ENCODE results near the gene TANC1. TPM values are rescaled to one million over a fixed set of nuclear protein-coding genes. Genes with fewer than 3 reads are reported as not detected.

TANC1 gene
- total RNA-seq, 5 donors from 2014 or later (not counting 1 experiment from before 2014, with no cell fraction given) = 0.26 to 0.61 (median 0.50) TPM

GRCh38 chr2:158969715-158970240, 1.3 kb downstream of the TANC1 start:
- CTCF ChIA-PET = interaction anchor here in 1 of 2 donors (0.6 kb wide), 1 partner anchor 862 kb away, joined by 9 read pairs; no protein-coding TSS in a partner anchor
- ATAC-seq (replicated peaks in 1 of 4) = no peak
- H3K9me3 Mint-ChIP-seq = no peaks in the 10 kb centered on the region

GRCh38 chr2:158970241-158970751, 1.9 kb downstream of the TANC1 start:
- Histone ChIP-seq H3K27me3 (replicated peaks in 1 of 2; ENCODE audit: control insufficient read depth in 2 of 2, extremely low read depth in 1 of 2, insufficient read depth in 2 of 2, low read length in 1 of 2) (peaks cover 0 to 32% of the 10 kb centered on the region in 2 experiments), H3K36me3 (ENCODE audit: control insufficient read depth in 2 of 2, extremely low read depth in 1 of 2, insufficient read depth in 1 of 2, low read length in 1 of 2) (no peaks in the 10 kb centered on the region), H3K27ac (ENCODE audit: low read length) (no peak overlapping the region), H3K4me1 (ENCODE audit: control insufficient read depth in 1 of 2, extremely low read depth in 1 of 2, insufficient read depth in 2 of 2, low read length in 2 of 2) (peaks cover 7 to 23% of the 10 kb centered on the region in 2 experiments), H3K4me3 (ENCODE audit: control insufficient read depth in 1 of 2, extremely low read depth in 1 of 2, low read length in 1 of 2) (peak overlapping the region; percentile 48 to 91), H3K9me3 (no peaks in the 10 kb centered on the region)
- H3K27me3 Mint-ChIP-seq = peaks cover 27 to 60% of the 10 kb centered on the region in 2 donors
- ChIA-PET POLR2A (no interaction called here), CTCF (no interaction called here)
- peak overlapping the region; percentile 56 to 87 (median 73) for H3K4me3 Mint-ChIP-seq
- no peak overlapping the region for H3K27ac Mint-ChIP-seq
- DNase-seq (no peak), ATAC-seq (replicated peaks in 1 of 4) (no peak)
- peaks cover 15 to 21% (median 17%) of the 10 kb centered on the region in 3 donors for H3K4me1 Mint-ChIP-seq
- 83% methylated on average over 1 of the region's 3 CpGs for WGBS (ENCODE audit: insufficient coverage)
- H3K36me3 Mint-ChIP-seq = no peaks in the 10 kb centered on the region
- H3K9me3 Mint-ChIP-seq = no peaks in the 10 kb centered on the region

More at GRCh38 chr2:158969715-158970240, 1.3 kb downstream of the TANC1 start:
- POLR2A ChIA-PET = no interaction called here
- no peaks in the 10 kb centered on the region for H3K36me3 ChIP-seq (ENCODE audit: control insufficient read depth in 2 of 2, extremely low read depth in 1 of 2, insufficient read depth in 1 of 2, low read length in 1 of 2)
- Mint-ChIP-seq H3K27me3 (peaks cover 27 to 60% of the 10 kb centered on the region in 2 donors), H3K4me3 (peak overlapping the region; percentile 56 to 87 (median 73)), H3K36me3 (no peaks in the 10 kb centered on the region), H3K4me1 (peaks cover 15 to 21% (median 17%) of the 10 kb centered on the region in 3 donors), H3K27ac (no peak overlapping the region)
- H3K27ac ChIP-seq (ENCODE audit: low read length) = no peak overlapping the region
- H3K9me3 ChIP-seq = no peaks in the 10 kb centered on the region
- DNase-seq = no peak
- H3K4me1 ChIP-seq (ENCODE audit: control insufficient read depth in 1 of 2, extremely low read depth in 1 of 2, insufficient read depth in 2 of 2, low read length in 2 of 2) = peaks cover 7 to 23% of the 10 kb centered on the region in 2 experiments
- H3K4me3 ChIP-seq (ENCODE audit: control insufficient read depth in 1 of 2, extremely low read depth in 1 of 2, low read length in 1 of 2) = peak overlapping the region; percentile 48 to 91
- H3K27me3 ChIP-seq (replicated peaks in 1 of 2; ENCODE audit: control insufficient read depth in 2 of 2, extremely low read depth in 1 of 2, insufficient read depth in 2 of 2, low read length in 1 of 2) = peaks cover 0 to 32% of the 10 kb centered on the region in 2 experiments
- 3% methylated on average over 11 of the region's 25 CpGs for WGBS (ENCODE audit: insufficient coverage)

- CTCF ChIA-PET = interaction anchor here in 1 of 2 donors (0.6 kb wide), 1 partner anchor 10 kb away, joined by 4 read pairs; no protein-coding TSS in a partner anchor
- no peak overlapping the region for H3K27ac Mint-ChIP-seq
- peaks cover 15 to 16% (median 15%) of the 10 kb centered on the region in 3 donors for H3K4me1 Mint-ChIP-seq
- POLR2A ChIA-PET = no interaction called here
- Histone ChIP-seq H3K27ac (ENCODE audit: low read length) (no peak overlapping the region), H3K4me1 (ENCODE audit: control insufficient read depth in 1 of 2, extremely low read depth in 1 of 2, insufficient read depth in 2 of 2, low read length in 2 of 2) (peaks cover 7 to 17% of the 10 kb centered on the region in 2 experiments), H3K36me3 (ENCODE audit: control insufficient read depth in 2 of 2, extremely low read depth in 1 of 2, insufficient read depth in 1 of 2, low read length in 1 of 2) (no peaks in the 10 kb centered on the region), H3K27me3 (replicated peaks in 1 of 2; ENCODE audit: control insufficient read depth in 2 of 2, extremely low read depth in 1 of 2, insufficient read depth in 2 of 2, low read length in 1 of 2) (peaks cover 0 to 28% of the 10 kb centered on the region in 2 experiments), H3K9me3 (no peaks in the 10 kb centered on the region), H3K4me3 (ENCODE audit: control insufficient read depth in 1 of 2, extremely low read depth in 1 of 2, low read length in 1 of 2) (no peak overlapping the region)
- DNase-seq = no peak
- peaks cover 27 to 51% of the 10 kb centered on the region in 2 donors for H3K27me3 Mint-ChIP-seq
- H3K36me3 Mint-ChIP-seq = no peaks in the 10 kb centered on the region
- WGBS (ENCODE audit: insufficient coverage) = 81% methylated on average over 4 of the region's 8 CpGs
- H3K4me3 Mint-ChIP-seq = no peak overlapping the region
- H3K9me3 Mint-ChIP-seq = no peaks in the 10 kb centered on the region
- no peak for ATAC-seq (replicated peaks in 1 of 4)
Observed at GRCh38 chr2:158973116-158973956, 4.9 kb downstream of the TANC1 start.

GRCh38 chr2:158975271-158975921, 7.0 kb downstream of the TANC1 start:
- DNase-seq (no peak), ATAC-seq (replicated peaks in 1 of 4) (no peak)
- Mint-ChIP-seq H3K27me3 (peaks cover 19 to 44% of the 10 kb centered on the region in 2 donors), H3K36me3 (no peaks in the 10 kb centered on the region), H3K4me3 (no peak overlapping the region), H3K27ac (no peak overlapping the region), H3K4me1 (peaks cover 2 to 3% (median 2%) of the 10 kb centered on the region in 3 donors), H3K9me3 (no peaks in the 10 kb centered on the region)
- ChIA-PET POLR2A (interaction anchor here in 1 of 2 donors (0.7 kb wide), 1 partner anchor 827 kb away, joined by 6 read pairs; no protein-coding TSS in a partner anchor), CTCF (no interaction called here)
- Histone ChIP-seq H3K27me3 (replicated peaks in 1 of 2; ENCODE audit: control insufficient read depth in 2 of 2, extremely low read depth in 1 of 2, insufficient read depth in 2 of 2, low read length in 1 of 2) (peaks cover 0 to 11% of the 10 kb centered on the region in 2 experiments), H3K4me1 (ENCODE audit: control insufficient read depth in 1 of 2, extremely low read depth in 1 of 2, insufficient read depth in 2 of 2, low read length in 2 of 2) (peaks cover 0 to 2% of the 10 kb centered on the region in 2 experiments), H3K36me3 (ENCODE audit: control insufficient read depth in 2 of 2, extremely low read depth in 1 of 2, insufficient read depth in 1 of 2, low read length in 1 of 2) (no peaks in the 10 kb centered on the region), H3K9me3 (no peaks in the 10 kb centered on the region), H3K4me3 (ENCODE audit: control insufficient read depth in 1 of 2, extremely low read depth in 1 of 2, low read length in 1 of 2) (no peak overlapping the region), H3K27ac (ENCODE audit: low read length) (no peak overlapping the region)
- 100% methylated on average over 1 of the region's 9 CpGs for WGBS (ENCODE audit: insufficient coverage)

- Mint-ChIP-seq H3K4me1 (no peaks in the 10 kb centered on the region), H3K27ac (no peak overlapping the region), H3K27me3 (peaks cover 4 to 21% of the 10 kb centered on the region in 2 donors), H3K36me3 (no peaks in the 10 kb centered on the region), H3K4me3 (no peak overlapping the region), H3K9me3 (no peaks in the 10 kb centered on the region)
- DNase-seq (no peak), ATAC-seq (replicated peaks in 1 of 4) (no peak)
- Histone ChIP-seq H3K27ac (ENCODE audit: low read length) (no peak overlapping the region), H3K9me3 (no peaks in the 10 kb centered on the region), H3K4me1 (ENCODE audit: control insufficient read depth in 1 of 2, extremely low read depth in 1 of 2, insufficient read depth in 2 of 2, low read length in 2 of 2) (no peaks in the 10 kb centered on the region), H3K27me3 (replicated peaks in 1 of 2; ENCODE audit: control insufficient read depth in 2 of 2, extremely low read depth in 1 of 2, insufficient read depth in 2 of 2, low read length in 1 of 2) (peaks cover 0 to 5% of the 10 kb centered on the region in 2 experiments), H3K36me3 (ENCODE audit: control insufficient read depth in 2 of 2, extremely low read depth in 1 of 2, insufficient read depth in 1 of 2, low read length in 1 of 2) (no peaks in the 10 kb centered on the region), H3K4me3 (ENCODE audit: control insufficient read depth in 1 of 2, extremely low read depth in 1 of 2, low read length in 1 of 2) (no peak overlapping the region)
- CTCF ChIA-PET = no interaction called here
- POLR2A ChIA-PET = no interaction called here
- WGBS (ENCODE audit: insufficient coverage) = no CpG with 5 or more reads among the region's 1 CpG
Observed at GRCh38 chr2:158979772-158980171, 11.3 kb downstream of the TANC1 start.

GRCh38 chr2:158984604-158985135, 16.2 kb downstream of the TANC1 start:
- ChIA-PET CTCF (no interaction called here), POLR2A (no interaction called here)
- Mint-ChIP-seq H3K27me3 (peaks cover 7 to 10% of the 10 kb centered on the region in 2 donors), H3K4me1 (no peaks in the 10 kb centered on the region), H3K36me3 (no peaks in the 10 kb centered on the region), H3K27ac (no peak overlapping the region), H3K4me3 (no peak overlapping the region), H3K9me3 (no peaks in the 10 kb centered on the region)
- Histone ChIP-seq H3K36me3 (ENCODE audit: control insufficient read depth in 2 of 2, extremely low read depth in 1 of 2, insufficient read depth in 1 of 2, low read length in 1 of 2) (no peaks in the 10 kb centered on the region), H3K4me1 (ENCODE audit: control insufficient read depth in 1 of 2, extremely low read depth in 1 of 2, insufficient read depth in 2 of 2, low read length in 2 of 2) (no peaks in the 10 kb centered on the region), H3K9me3 (no peaks in the 10 kb centered on the region), H3K4me3 (ENCODE audit: control insufficient read depth in 1 of 2, extremely low read depth in 1 of 2, low read length in 1 of 2) (no peak overlapping the region), H3K27me3 (replicated peaks in 1 of 2; ENCODE audit: control insufficient read depth in 2 of 2, extremely low read depth in 1 of 2, insufficient read depth in 2 of 2, low read length in 1 of 2) (no peaks in the 10 kb centered on the region), H3K27ac (ENCODE audit: low read length) (no peak overlapping the region)
- DNase-seq (no peak), ATAC-seq (replicated peaks in 1 of 4) (no peak)
- WGBS (ENCODE audit: insufficient coverage) = 71% methylated on average over 5 of the region's 5 CpGs

Data from T-cell (primary cell).